Measurements from ENCODE around the gene PLPPR3. TPM values are rescaled to one million over a fixed set of nuclear protein-coding genes. Genes with fewer than 3 reads are reported as not detected.
"Not testable (repeated sequence)": the region's sequence is repeated elsewhere in the genome, so short reads cannot be mapped to it uniquely, and the experiment has no call there.

PLPPR3 gene
- total RNA-seq, 2 experiments from 2014 or later, result not detected

DNA sequence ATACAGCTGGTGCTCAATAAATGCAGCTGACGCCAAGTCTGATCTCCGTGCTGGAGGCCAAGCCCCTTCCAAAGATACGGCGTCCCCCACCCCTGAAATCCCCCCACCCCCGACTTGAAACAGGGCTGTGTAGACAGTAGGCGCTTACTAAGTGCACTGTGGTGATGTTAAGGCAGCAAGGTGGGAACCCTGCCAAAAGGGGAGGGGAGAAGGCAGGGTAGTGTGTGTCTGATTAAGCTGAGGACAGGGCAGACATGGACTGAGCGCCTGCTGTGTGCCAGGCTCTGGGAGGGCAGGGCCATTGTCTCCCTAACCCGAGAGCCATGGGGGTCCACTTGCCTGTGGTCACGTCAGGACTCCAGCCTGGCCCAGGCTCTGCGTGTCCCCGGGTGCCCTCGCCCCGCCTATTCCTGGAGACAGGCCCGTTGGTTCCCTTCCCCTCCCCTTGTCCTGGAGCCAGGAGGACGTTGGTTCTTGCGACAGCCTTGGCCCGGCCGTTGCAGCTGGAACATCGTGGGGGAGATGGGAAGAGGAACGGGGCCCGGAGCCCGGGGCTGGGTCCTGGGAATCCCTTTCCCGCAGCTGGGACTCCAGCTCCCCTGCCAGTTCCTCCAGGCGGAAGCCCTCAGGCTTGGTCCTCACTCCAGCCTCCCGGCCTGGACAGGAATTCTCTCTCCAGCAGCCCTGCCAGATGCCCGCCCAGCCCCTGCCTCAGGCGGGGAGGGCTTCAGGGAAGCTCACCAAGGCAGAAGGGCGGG lies 28.6 kb upstream of the PLPPR3 start:
- Mint-ChIP-seq H3K36me3 (no peaks in the 10 kb centered on the region), H3K4me1 (no peaks in the 10 kb centered on the region), H3K27ac (no peak overlapping the region), H3K4me3 (no peak overlapping the region), H3K27me3 (peaks cover 12% of the 10 kb centered on the region), H3K9me3 (ENCODE audit: low read depth) (no peaks in the 10 kb centered on the region)
- DNase-seq, result no peak
- CTCF ChIA-PET, result interaction anchor here (0.7 to 1.5 kb wide), 2 partner anchors 13 to 80 kb away, joined by 3 to 6 read pairs; no protein-coding TSS in a partner anchor
- peak; percentile 20 for ATAC-seq

DNA sequence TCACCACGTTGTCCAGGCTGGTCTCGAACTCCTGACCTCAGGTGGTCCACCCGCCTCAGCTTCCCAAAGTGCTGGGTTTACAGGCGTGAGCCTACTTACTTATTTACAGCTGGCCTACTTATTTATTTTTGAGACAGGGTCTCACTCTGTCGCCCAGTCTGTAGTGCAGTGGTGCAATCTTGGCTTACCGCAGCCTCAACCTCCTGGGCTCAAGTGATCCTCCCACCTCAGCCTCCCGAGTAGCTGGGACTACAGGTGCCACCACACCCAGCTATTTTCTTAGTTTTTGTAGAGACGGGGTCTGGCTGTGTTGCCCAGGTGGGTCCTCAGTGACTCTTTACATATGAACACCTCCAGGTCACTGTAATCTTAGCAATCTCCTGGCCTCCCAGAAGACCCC lies 27.4 kb upstream of the PLPPR3 start:
- not testable (repeated sequence) for H3K9me3 Mint-ChIP-seq (ENCODE audit: low read depth); H3K36me3 Mint-ChIP-seq; H3K4me1 Mint-ChIP-seq; DNase-seq; H3K4me3 Mint-ChIP-seq; ATAC-seq; H3K27ac Mint-ChIP-seq
- H3K27me3 Mint-ChIP-seq, result peaks cover 21% of the 10 kb centered on the region
- CTCF ChIA-PET, result interaction anchor here (1.0 kb wide), 1 partner anchor 79 kb away, joined by 3 read pairs; no protein-coding TSS in a partner anchor

DNA sequence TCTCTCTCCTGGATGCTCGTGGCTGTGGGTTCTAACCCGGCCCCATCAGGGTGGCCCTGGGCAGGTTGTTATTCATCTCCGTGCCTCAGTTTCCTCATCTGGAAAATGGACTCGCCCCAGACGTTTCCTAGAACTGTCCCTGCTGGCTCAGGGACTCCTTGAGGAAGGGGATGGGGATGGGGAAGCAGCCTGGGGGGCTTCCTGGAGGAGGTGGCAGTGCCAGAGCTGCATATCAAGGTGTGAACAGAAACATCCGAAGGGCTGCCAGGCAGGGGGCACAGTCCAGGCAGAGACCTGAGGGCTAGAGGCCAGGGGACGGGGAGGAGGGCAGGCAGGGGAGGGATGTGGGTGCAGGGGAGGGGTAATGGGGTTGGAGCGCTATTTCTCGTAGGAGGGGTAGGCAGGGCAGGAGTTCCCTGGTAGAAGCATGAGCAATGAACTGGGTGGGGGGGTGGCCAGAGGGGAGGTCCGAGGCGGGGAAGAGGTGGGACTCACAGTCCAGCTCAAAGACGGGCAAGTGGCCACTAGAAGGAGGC lies 26.7 kb upstream of the PLPPR3 start:
- Mint-ChIP-seq H3K9me3 (ENCODE audit: low read depth) (no peaks in the 10 kb centered on the region), H3K27me3 (peaks cover 21% of the 10 kb centered on the region), H3K36me3 (no peaks in the 10 kb centered on the region), H3K4me3 (no peak overlapping the region), H3K4me1 (peaks cover 3% of the 10 kb centered on the region), H3K27ac (no peak overlapping the region)
- DNase-seq (no peak), ATAC-seq (no peak)
- CTCF ChIA-PET, result no interaction called here

DNA sequence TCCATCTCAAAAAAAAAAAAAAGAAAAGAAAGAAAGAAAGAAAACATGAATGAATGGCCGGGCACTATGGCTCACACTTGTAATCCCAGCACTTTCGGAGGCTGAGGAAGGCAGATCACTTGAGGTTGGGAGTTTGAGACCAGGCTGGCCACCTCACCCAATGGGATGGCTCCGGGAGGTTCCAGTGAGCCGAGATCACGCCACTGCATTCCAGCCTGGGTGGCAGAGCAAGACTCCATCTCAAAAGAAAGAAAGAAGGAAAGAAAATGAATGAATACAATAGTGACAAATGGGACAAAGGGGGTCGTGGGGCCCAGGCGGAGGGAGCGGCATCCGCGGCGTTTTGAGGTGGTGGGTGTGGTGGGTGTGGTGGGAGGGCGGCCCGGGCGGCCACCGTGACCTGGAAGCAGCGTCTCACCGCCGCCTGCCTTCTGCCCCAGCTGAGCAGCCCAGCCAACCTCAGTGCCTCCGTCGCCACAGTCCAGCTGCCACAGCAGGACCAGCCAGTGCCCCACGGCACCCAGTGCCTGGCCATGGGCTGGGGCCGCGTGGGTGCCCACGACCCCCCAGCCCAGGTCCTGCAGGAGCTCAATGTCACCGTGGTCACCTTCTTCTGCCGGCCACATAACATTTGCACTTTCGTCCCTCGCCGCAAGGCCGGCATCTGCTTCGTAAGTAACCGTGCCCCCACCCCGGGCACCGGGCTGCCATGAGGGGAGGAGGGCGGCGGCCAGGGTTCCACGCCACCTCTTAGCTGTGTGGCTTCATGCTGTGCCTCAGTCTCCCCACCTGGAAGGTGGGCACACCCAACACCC lies 24.2 kb upstream of the PLPPR3 start:
- CTCF ChIA-PET, result no interaction called here
- Mint-ChIP-seq H3K36me3 (peaks cover 3% of the 10 kb centered on the region), H3K9me3 (ENCODE audit: low read depth) (peaks cover 3% of the 10 kb centered on the region), H3K27ac (no peak overlapping the region), H3K4me1 (peaks cover 3% of the 10 kb centered on the region), H3K4me3 (no peak overlapping the region), H3K27me3 (peaks cover 36% of the 10 kb centered on the region)
- no peak for DNase-seq
- ATAC-seq, result no peak

DNA sequence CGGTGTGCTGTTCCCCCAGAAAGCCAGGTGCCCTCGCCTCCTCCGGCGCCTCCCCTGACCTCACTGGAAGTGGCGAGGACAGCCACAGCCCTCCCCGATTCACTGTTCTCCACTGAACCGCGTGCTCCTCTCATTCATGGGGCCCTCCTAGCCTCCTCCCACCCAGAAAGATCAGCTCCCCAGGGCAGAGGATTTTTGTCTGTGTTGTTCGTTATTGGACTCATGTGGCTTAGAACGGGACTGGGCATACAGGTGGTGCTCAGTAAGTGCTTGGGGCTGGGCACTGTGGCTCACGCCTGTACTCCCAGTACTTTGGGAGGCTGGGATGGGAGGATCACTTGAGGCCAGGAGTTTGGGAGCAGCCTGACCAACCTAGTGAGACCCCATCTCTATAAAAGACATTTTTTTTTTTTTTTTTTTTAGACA lies 22.8 kb upstream of the PLPPR3 start:
- peaks cover 3% of the 10 kb centered on the region for H3K36me3 Mint-ChIP-seq
- H3K4me3 Mint-ChIP-seq, result no peak overlapping the region
- DNase-seq (no peak), ATAC-seq (no peak)
- peaks cover 3% of the 10 kb centered on the region for H3K9me3 Mint-ChIP-seq (ENCODE audit: low read depth)
- no peak overlapping the region for H3K27ac Mint-ChIP-seq
- H3K27me3 Mint-ChIP-seq, result peaks cover 33% of the 10 kb centered on the region
- CTCF ChIA-PET, result interaction anchor here (0.7 to 1.0 kb wide), 2 partner anchors 81 to 140 kb away, joined by 3 to 4 read pairs; partner anchors contain the start of gene WDR18
- H3K4me1 Mint-ChIP-seq, result peaks cover 3% of the 10 kb centered on the region

DNA sequence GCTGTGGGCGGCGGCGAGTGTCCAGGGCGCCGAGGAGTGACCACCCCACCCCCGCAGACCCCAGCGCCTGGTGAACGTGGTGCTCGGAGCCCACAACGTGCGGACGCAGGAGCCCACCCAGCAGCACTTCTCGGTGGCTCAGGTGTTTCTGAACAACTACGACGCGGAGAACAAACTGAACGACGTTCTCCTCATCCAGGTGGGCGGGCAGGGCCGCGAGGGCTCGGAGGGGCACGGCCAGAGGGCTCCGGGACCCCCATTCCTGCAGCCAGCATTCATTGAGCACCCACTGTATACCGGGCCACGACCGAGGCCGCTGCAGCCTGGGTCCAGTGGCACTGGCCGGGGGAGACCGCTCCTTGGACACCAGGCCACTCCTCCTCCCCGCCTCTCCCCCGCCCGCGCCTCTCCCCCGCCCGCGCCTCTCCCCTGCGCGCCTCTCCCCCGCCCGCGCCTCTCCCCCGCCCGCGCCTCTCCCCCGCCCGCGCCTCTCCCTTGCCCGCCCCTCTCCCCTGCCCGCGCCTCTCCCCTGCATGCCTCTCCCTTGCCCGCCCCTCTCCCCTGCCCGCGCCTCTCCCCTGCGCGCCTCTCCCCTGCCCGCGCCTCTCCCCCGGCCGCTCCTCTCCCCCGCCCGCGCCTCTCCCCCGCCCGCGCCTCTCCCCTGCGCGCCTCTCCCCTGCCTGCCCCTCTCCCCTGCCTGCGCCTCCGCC lies 22.2 kb upstream of the PLPPR3 start:
- H3K27me3 Mint-ChIP-seq, result peaks cover 33% of the 10 kb centered on the region
- CTCF ChIA-PET, result interaction anchor here (1.0 kb wide), 1 partner anchor 140 kb away, joined by 3 read pairs; the partner anchor contains the start of gene WDR18

DNA sequence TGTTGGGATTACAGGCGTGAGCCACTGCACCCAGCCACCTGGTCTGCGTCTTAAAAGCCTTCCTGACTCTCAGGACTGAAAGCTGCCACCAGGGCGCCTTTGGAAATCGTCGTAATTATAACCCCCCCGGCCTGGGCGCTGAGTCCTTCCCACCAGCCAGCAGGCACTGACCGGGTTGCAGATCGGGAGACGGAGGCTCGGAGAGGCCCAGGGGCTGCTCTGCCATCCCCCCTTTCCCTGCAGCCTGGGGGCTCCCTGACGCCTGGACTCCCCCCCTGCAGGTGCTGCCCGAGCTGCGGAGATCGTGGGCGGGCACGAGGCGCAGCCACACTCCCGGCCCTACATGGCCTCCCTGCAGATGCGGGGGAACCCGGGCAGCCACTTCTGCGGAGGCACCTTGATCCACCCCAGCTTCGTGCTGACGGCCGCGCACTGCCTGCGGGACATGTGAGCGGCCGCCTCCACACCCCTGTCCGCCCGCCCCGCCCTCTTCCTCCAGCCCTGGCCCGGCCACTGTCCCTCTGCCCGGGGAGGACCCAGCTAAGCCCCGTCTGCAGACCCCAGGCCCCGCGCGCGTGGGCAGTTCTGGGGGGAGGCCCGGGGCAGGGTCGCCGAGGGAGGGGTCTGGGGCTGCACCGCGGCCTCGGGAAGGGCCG lies 21.6 kb upstream of the PLPPR3 start:
- peaks cover 33% of the 10 kb centered on the region for H3K27me3 Mint-ChIP-seq
- no peak overlapping the region for H3K4me3 Mint-ChIP-seq
- H3K36me3 Mint-ChIP-seq, result peaks cover 3% of the 10 kb centered on the region
- CTCF ChIA-PET, result interaction anchor here (1.1 kb wide), 1 partner anchor 74 kb away, joined by 3 read pairs; no protein-coding TSS in a partner anchor
- H3K9me3 Mint-ChIP-seq (ENCODE audit: low read depth), result peaks cover 3% of the 10 kb centered on the region
- no peak overlapping the region for H3K27ac Mint-ChIP-seq
- DNase-seq, result no peak
- peak; percentile 22 for ATAC-seq
- H3K4me1 Mint-ChIP-seq, result peaks cover 3% of the 10 kb centered on the region

More for the DNA sequence above, 22.2 kb upstream of the PLPPR3 start:
- H3K36me3 Mint-ChIP-seq, result peaks cover 3% of the 10 kb centered on the region
- H3K4me1 Mint-ChIP-seq, result peaks cover 3% of the 10 kb centered on the region
- peaks cover 3% of the 10 kb centered on the region for H3K9me3 Mint-ChIP-seq (ENCODE audit: low read depth)
- H3K27ac Mint-ChIP-seq, result no peak overlapping the region
- DNase-seq (no peak), ATAC-seq (no peak)
- no peak overlapping the region for H3K4me3 Mint-ChIP-seq

DNA sequence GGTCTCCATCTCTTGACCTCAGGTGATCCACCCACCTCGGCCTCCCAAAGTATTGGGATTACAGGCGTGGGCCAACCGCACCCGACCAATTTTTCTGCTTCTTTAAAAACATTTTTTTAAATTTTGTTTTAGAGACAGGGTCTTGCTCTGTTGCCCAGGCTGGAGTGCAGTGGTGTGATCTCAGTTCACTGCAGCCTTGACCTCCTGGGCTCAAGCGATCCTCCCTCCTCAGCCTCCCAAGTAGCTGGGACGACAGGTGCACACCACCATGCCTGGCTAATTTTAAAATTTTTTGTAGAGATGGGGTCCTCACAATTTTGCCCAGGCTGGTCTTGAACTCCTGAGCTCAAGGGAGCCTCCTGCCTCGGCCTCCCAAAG lies 21.0 kb upstream of the PLPPR3 start:
- not testable (repeated sequence) for H3K9me3 Mint-ChIP-seq (ENCODE audit: low read depth); H3K4me3 Mint-ChIP-seq; DNase-seq; H3K4me1 Mint-ChIP-seq; ATAC-seq; H3K27ac Mint-ChIP-seq; H3K36me3 Mint-ChIP-seq
- CTCF ChIA-PET, result interaction anchor here (1.1 kb wide), 1 partner anchor 73 kb away, joined by 3 read pairs; no protein-coding TSS in a partner anchor
- peaks cover 33% of the 10 kb centered on the region for H3K27me3 Mint-ChIP-seq

DNA sequence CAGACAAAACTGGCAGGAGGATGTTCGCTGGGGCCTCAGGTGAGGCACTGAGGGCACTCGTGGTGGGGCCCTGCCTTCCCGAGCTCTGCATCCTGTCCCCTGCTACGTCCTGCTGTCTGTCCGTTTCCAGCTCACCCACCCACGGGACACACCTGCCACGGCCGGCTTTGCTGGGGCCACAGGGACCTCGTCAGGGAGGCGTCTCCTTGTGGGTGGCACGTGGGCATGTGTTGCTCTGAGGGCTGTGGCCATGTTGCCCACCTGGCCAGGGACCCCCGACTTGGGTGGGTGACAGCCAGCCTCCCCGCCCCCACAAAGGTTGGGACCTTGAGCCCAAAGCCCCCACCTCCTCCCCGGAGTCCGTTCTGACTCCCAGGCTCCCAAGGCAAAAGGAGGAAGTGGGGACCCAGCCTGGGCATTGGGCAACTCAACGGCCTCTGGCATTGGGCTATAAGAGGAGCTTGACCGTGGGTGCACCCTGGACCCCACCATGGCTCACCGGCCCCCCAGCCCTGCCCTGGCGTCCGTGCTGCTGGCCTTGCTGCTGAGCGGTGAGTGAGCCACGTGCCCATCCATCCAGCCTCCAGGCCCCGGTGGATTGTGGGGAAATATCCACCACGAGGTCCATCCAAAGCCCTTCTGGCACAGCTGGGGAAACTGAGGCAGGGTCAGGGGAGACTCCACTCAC lies 18.9 kb upstream of the PLPPR3 start, which contains the start of gene PRTN3:
Gene PRTN3, plus strand, starts transcription at position 481 of the 688 bp plus-strand sequence. Its CDS starts 10 bp downstream, at position 491.
- peaks cover 3% of the 10 kb centered on the region for H3K36me3 Mint-ChIP-seq
- peaks cover 33% of the 10 kb centered on the region for H3K27me3 Mint-ChIP-seq
- H3K4me1 Mint-ChIP-seq, result peaks cover 6% of the 10 kb centered on the region
- H3K27ac Mint-ChIP-seq, result no peak within 1 kb of the TSS
- DNase-seq (no peak), ATAC-seq (no peak)
- no peak within 1 kb of the TSS for H3K4me3 Mint-ChIP-seq
- peaks cover 3% of the 10 kb centered on the region for H3K9me3 Mint-ChIP-seq (ENCODE audit: low read depth)
- CTCF ChIA-PET, result no interaction called here

DNA sequence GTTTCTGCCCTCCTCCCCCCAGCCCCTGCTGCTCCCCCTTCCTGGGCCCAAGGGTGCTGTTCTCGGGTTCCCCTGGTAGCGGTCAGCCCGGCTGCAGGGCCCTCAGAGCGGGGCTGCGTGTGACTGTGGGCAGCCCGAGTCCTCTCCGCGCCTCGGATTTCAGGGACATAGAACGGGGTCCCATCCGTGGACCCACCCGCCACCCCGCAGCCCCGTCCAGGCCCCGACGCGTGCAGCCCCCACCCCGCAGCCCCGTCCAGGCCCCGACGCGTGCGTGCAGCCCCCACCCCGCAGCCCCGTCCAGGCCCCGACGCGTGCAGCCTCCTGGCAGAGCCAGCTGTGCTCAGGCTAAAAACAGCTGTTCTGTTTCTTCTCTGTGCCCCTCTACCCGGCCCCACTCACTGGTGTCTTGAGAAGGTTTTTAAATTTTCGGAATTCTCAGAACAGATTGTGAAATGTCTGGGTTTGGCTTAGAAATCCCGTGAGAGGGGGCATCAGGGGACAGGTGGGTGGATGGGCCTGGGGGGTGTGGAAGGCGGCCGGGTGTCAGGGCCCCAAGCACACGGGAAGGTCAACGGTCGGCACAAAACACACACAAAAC lies 13.6 kb upstream of the PLPPR3 start:
- H3K4me1 Mint-ChIP-seq, result peaks cover 3% of the 10 kb centered on the region
- DNase-seq (no peak), ATAC-seq (no peak)
- no peaks in the 10 kb centered on the region for H3K36me3 Mint-ChIP-seq
- H3K9me3 Mint-ChIP-seq (ENCODE audit: low read depth), result no peaks in the 10 kb centered on the region
- H3K27me3 Mint-ChIP-seq, result peaks cover 7% of the 10 kb centered on the region
- H3K4me3 Mint-ChIP-seq, result no peak overlapping the region
- H3K27ac Mint-ChIP-seq, result no peak overlapping the region
- CTCF ChIA-PET, result no interaction called here

DNA sequence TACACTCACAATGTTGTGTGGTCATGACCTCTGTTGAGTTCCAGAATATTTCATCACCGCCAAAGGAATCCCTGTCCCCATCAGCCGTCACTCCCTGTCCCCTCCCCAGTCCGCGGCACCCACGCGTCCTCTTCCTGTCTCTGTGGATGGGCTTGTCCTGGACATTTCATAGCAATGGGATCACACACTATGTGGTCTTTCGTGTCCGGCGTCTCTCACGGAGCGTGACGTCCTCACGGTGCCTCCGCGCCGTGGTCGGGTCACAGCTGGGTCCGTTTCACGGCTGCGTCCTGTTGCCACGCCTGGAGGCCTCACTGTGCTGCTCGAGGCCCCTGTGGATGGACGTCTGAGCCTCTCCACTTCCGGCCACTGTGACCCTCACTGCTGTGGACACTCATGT lies 12.5 kb upstream of the PLPPR3 start:
- Mint-ChIP-seq H3K36me3 (no peaks in the 10 kb centered on the region), H3K4me1 (peaks cover 3% of the 10 kb centered on the region), H3K27ac (no peak overlapping the region), H3K27me3 (peaks cover 7% of the 10 kb centered on the region), H3K9me3 (ENCODE audit: low read depth) (no peaks in the 10 kb centered on the region), H3K4me3 (no peak overlapping the region)
- ATAC-seq, result no peak
- DNase-seq, result no peak
- CTCF ChIA-PET, result no interaction called here
